ENCODE measurements around the gene OR2K2.

OR2K2 gene, protein sequence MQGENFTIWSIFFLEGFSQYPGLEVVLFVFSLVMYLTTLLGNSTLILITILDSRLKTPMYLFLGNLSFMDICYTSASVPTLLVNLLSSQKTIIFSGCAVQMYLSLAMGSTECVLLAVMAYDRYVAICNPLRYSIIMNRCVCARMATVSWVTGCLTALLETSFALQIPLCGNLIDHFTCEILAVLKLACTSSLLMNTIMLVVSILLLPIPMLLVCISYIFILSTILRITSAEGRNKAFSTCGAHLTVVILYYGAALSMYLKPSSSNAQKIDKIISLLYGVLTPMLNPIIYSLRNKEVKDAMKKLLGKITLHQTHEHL

GRCh38 chr9:111330124-111330523 is at the start of gene OR2K2:
Gene OR2K2 (minus strand): TSS chr9:111330224. CDS start chr9:111328433, 1,791 bp downstream.
- TF ChIP-seq NFIC (IDR thresholded peaks at IDR 0.05) (no peak), EGR1 (IDR thresholded peaks at IDR 0.05) (no peak), ZBTB7A (IDR thresholded peaks at IDR 0.05; ENCODE audit: low read depth) (no peak), CREB1 (IDR thresholded peaks at IDR 0.05; ENCODE audit: low read depth) (no peak), MAX (IDR thresholded peaks at IDR 0.05) (no peak), TEAD4 (IDR thresholded peaks at IDR 0.05) (no peak), CEBPB (IDR thresholded peaks at IDR 0.05) (no peak), EP300 (IDR thresholded peaks at IDR 0.05; ENCODE audit: borderline replicate concordance) (no peak), FOXM1 (IDR thresholded peaks at IDR 0.05; ENCODE audit: borderline replicate concordance, low read depth) (no peak), RAD21 (IDR thresholded peaks at IDR 0.05; ENCODE audit: low read depth) (no peak), TAF1 (IDR thresholded peaks at IDR 0.05; ENCODE audit: low read depth) (no peak), YY1 (IDR thresholded peaks at IDR 0.05; ENCODE audit: low read depth) (no peak), REST (IDR thresholded peaks at IDR 0.05; ENCODE audit: low read depth) (no peak), TCF12 (IDR thresholded peaks at IDR 0.05; ENCODE audit: low read depth) (no peak)
- TF ChIP-seq, protein P1, sequence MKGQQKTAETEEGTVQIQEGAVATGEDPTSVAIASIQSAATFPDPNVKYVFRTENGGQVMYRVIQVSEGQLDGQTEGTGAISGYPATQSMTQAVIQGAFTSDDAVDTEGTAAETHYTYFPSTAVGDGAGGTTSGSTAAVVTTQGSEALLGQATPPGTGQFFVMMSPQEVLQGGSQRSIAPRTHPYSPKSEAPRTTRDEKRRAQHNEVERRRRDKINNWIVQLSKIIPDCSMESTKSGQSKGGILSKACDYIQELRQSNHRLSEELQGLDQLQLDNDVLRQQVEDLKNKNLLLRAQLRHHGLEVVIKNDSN (IDR thresholded peaks at IDR 0.05) = no peak

DNA sequence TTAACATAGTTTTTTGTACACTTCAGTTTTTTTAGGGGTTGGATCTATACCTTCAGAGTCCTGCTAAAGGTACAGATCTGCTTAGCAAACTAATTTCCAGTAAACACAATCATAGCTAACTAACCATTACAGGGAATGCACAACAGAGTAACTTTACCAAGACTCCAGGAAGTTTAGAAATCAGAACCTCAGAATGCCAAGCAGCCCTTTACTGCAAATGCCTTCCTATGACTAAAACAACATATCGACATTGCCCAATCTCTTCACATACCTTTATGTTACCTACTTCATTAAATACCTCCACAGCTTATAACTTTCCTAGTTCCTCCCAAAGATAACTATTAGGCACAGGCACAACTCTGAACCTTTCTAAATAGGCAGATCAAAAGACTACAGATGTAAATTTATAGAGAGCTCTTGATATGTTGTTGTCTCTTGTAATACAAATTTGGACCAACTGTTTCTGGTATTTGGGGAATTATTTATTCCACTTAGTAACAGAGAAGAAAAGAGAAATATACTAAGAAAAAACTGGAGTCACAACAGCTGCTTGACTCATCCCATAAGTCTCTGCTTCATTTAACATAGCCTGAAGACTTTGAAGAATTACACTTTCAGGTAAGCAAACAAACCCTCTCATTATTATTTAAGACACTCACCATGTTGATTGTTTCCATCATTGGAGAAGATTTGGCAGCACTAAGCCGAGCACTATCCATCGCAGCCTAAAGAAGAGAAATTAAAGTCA is 46.0 kb upstream of the OR2K2 start:
- TF ChIP-seq FOXM1 (IDR thresholded peaks at IDR 0.05; ENCODE audit: borderline replicate concordance, low read depth) (no peak), EGR1 (IDR thresholded peaks at IDR 0.05) (no peak), YY1 (IDR thresholded peaks at IDR 0.05; ENCODE audit: low read depth) (no peak)
- TF ChIP-seq, protein P1 (IDR thresholded peaks at IDR 0.05) = no peak

DNA sequence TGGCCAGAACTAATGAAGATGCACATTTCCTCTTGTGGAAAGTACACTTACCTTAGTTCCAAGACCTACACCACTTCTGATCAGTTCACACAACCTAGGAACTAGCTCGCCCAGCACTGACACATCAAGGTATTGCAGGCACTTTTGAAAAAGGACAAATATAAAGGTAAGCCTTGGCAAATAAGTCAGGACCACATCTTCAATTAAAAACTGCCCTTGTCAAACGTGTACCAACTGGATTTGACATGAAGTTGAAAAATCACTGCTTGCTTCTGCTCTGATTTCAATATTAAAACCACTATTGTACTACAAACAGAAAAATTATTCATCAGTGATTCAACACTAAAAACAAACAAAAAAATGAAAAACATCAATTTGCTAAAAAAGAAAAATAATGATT is 45.0 kb upstream of the OR2K2 start:
- no peak for TF ChIP-seq RAD21 (IDR thresholded peaks at IDR 0.05; ENCODE audit: low read depth)
- no peak for TF ChIP-seq NFIC (IDR thresholded peaks at IDR 0.05)
- no peak for TF ChIP-seq ZBTB7A (IDR thresholded peaks at IDR 0.05; ENCODE audit: low read depth)

GRCh38 chr9:111372297-111372696 is 42.3 kb upstream of the OR2K2 start:
- TF ChIP-seq FOXM1 (IDR thresholded peaks at IDR 0.05; ENCODE audit: borderline replicate concordance, low read depth) = no peak
- TF ChIP-seq CEBPB (IDR thresholded peaks at IDR 0.05) = no peak
- no peak for TF ChIP-seq ZBTB7A (IDR thresholded peaks at IDR 0.05; ENCODE audit: low read depth)
- no peak for TF ChIP-seq TEAD4 (IDR thresholded peaks at IDR 0.05)
- no peak for TF ChIP-seq TAF1 (IDR thresholded peaks at IDR 0.05; ENCODE audit: low read depth)
- TF ChIP-seq MAX (IDR thresholded peaks at IDR 0.05) = no peak

- no peak for TF ChIP-seq REST (IDR thresholded peaks at IDR 0.05; ENCODE audit: low read depth)
- TF ChIP-seq EP300 (IDR thresholded peaks at IDR 0.05; ENCODE audit: borderline replicate concordance) = no peak
- TF ChIP-seq NFIC (IDR thresholded peaks at IDR 0.05) = no peak
- no peak for TF ChIP-seq EGR1 (IDR thresholded peaks at IDR 0.05)
- no peak for TF ChIP-seq CREB1 (IDR thresholded peaks at IDR 0.05; ENCODE audit: low read depth)
- no peak for TF ChIP-seq RAD21 (IDR thresholded peaks at IDR 0.05; ENCODE audit: low read depth)
- no peak for TF ChIP-seq MAX (IDR thresholded peaks at IDR 0.05)
- TF ChIP-seq FOXM1 (IDR thresholded peaks at IDR 0.05; ENCODE audit: borderline replicate concordance, low read depth) = no peak
- TF ChIP-seq, protein P1 (IDR thresholded peaks at IDR 0.05) = no peak
- TF ChIP-seq CEBPB (IDR thresholded peaks at IDR 0.05) = no peak
- no peak for TF ChIP-seq TCF12 (IDR thresholded peaks at IDR 0.05; ENCODE audit: low read depth)
- no peak for TF ChIP-seq TAF1 (IDR thresholded peaks at IDR 0.05; ENCODE audit: low read depth)
- TF ChIP-seq YY1 (IDR thresholded peaks at IDR 0.05; ENCODE audit: low read depth) = no peak
- TF ChIP-seq TEAD4 (IDR thresholded peaks at IDR 0.05) = no peak
Measured at GRCh38 chr9:111366978-111367377, 37.0 kb upstream of the OR2K2 start.
